ENCODE results near the gene GFRA4.

Gene GFRA4

DNA sequence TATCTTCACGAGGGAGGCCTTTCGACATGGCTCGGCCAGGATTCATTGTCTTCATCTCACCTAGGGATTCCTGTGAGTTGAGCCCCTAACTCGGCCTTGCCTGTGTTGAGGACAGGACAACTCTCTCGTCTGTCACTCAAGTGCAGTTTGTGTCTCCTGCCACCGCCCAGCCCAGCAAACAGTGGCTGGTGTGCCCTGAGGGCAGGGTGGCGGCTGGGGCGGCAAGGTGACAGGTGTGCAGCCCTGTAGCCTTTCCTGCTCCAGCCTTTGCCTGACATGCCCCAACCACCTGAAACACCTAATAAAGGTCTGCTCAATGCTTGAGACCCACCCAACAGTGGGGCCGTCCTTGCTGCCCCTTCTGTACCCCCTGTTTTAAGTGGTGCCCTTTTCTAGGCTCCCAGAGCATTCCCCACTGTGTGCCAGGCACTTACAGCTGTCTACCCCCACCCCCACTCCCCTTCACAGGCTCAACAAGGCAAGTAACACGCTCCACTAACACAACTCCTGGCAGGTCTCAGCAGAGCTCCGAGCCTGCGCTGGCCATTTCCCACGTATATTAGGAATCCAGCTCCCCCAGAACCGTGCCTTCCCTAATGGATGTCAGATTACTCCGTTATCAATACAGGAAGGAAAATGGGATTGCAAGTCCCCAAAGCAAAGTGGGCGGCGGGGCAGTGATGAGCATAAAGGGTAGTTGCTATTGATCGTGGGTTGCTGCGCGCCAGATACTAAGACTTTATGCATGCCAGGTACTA is 17.7 kb downstream of the GFRA4 start:
- no peaks in the 10 kb centered on the region for H3K27me3 ChIP-seq (ENCODE audit: insufficient read depth, low read length, poor library complexity)
- TF ChIP-seq, protein P1, sequence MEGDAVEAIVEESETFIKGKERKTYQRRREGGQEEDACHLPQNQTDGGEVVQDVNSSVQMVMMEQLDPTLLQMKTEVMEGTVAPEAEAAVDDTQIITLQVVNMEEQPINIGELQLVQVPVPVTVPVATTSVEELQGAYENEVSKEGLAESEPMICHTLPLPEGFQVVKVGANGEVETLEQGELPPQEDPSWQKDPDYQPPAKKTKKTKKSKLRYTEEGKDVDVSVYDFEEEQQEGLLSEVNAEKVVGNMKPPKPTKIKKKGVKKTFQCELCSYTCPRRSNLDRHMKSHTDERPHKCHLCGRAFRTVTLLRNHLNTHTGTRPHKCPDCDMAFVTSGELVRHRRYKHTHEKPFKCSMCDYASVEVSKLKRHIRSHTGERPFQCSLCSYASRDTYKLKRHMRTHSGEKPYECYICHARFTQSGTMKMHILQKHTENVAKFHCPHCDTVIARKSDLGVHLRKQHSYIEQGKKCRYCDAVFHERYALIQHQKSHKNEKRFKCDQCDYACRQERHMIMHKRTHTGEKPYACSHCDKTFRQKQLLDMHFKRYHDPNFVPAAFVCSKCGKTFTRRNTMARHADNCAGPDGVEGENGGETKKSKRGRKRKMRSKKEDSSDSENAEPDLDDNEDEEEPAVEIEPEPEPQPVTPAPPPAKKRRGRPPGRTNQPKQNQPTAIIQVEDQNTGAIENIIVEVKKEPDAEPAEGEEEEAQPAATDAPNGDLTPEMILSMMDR (IDR thresholded peaks at IDR 0.05; ENCODE audit: borderline replicate concordance, extremely low read depth, low read length, poor library complexity, severe bottlenecking): no peak
- TF ChIP-seq EZH2 (IDR thresholded peaks at IDR 0.05; ENCODE audit: borderline replicate concordance, low read depth, low read length, severe bottlenecking): no peak
- H3K4me1 ChIP-seq (ENCODE audit: insufficient read depth, low read length): no peaks in the 10 kb centered on the region
- ATAC-seq (ENCODE audit: insufficient read depth, low read depth) (no peak), DNase-seq (no peak)
- H2AFZ ChIP-seq (ENCODE audit: low read depth, low read length): no peak overlapping the region
- no peaks in the 10 kb centered on the region for H4K20me1 ChIP-seq (ENCODE audit: insufficient read depth, low read length)
- peaks cover 2% of the 10 kb centered on the region for H3K9me3 ChIP-seq (ENCODE audit: insufficient read depth, low read length, severe bottlenecking)
- no peak overlapping the region for H3K4me3 ChIP-seq (ENCODE audit: low read depth in 1 of 2, low read length in 2 of 2)
- H3K36me3 ChIP-seq (ENCODE audit: insufficient read depth, low read length): no peaks in the 10 kb centered on the region
- no peak overlapping the region for H3K9ac ChIP-seq (ENCODE audit: low read depth, low read length)
- H3K79me2 ChIP-seq (ENCODE audit: insufficient read depth, low read length): no peaks in the 10 kb centered on the region
- no peak overlapping the region for H3K4me2 ChIP-seq (ENCODE audit: insufficient read depth, low read length)
- H3K27ac ChIP-seq (ENCODE audit: low read length): no peak overlapping the region

DNA sequence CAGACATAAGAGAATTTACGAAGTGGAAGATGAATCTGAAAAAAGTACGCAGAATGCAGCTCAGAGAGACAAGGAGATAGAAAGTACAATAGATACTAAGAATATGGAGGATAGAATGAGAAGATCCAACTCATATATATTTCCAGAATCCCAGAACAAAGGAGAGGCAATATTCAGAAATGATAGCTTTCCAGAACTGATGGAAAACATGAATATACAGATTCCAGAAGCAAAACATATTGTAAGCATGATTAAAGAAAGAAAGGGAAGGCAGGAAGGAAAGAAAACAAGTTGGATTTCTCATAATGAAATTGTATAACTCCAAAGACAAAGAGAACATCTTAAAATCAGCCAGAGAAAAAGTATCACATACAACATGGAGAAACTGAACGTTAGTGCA is 22.9 kb downstream of the GFRA4 start:
- Histone ChIP-seq H2AFZ (ENCODE audit: low read depth, low read length) (no peak overlapping the region), H3K79me2 (ENCODE audit: insufficient read depth, low read length) (no peaks in the 10 kb centered on the region), H3K9ac (ENCODE audit: low read depth, low read length) (no peak overlapping the region), H3K27me3 (ENCODE audit: insufficient read depth, low read length, poor library complexity) (no peaks in the 10 kb centered on the region), H3K9me3 (ENCODE audit: insufficient read depth, low read length, severe bottlenecking) (peaks cover 5% of the 10 kb centered on the region), H3K4me2 (ENCODE audit: insufficient read depth, low read length) (no peak overlapping the region), H3K27ac (ENCODE audit: low read length) (no peak overlapping the region), H3K4me1 (ENCODE audit: insufficient read depth, low read length) (no peaks in the 10 kb centered on the region), H3K36me3 (ENCODE audit: insufficient read depth, low read length) (no peaks in the 10 kb centered on the region), H3K4me3 (ENCODE audit: low read depth in 1 of 2, low read length in 2 of 2) (no peak overlapping the region), H4K20me1 (ENCODE audit: insufficient read depth, low read length) (no peaks in the 10 kb centered on the region)
- ATAC-seq (ENCODE audit: insufficient read depth, low read depth): no peak
- TF ChIP-seq, protein P1 (IDR thresholded peaks at IDR 0.05; ENCODE audit: borderline replicate concordance, extremely low read depth, low read length, poor library complexity, severe bottlenecking): no peak
- no peak for TF ChIP-seq EZH2 (IDR thresholded peaks at IDR 0.05; ENCODE audit: borderline replicate concordance, low read depth, low read length, severe bottlenecking)
- no peak for DNase-seq

DNA sequence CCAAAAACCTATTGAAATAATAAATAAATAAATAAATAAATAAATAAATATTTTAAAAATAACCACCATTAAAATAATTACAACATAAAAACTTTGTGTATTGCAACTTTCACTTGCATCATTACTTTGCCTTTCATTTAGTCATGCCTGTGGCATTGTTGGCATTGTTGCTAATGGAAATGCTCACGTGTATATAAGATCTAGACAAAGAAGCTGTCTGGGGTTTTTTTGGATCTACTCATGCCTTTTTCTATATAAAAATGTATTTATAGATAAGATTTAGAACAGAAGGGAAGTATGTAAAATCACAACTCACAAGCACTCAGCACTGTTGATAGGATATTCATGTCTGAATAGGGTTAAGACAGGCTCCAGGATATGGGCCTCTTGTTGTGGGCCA is 27.9 kb downstream of the GFRA4 start:
- H4K20me1 ChIP-seq (ENCODE audit: insufficient read depth, low read length): no peaks in the 10 kb centered on the region
- ATAC-seq (ENCODE audit: insufficient read depth, low read depth): no peak
- no peak overlapping the region for H2AFZ ChIP-seq (ENCODE audit: low read depth, low read length)
- H3K36me3 ChIP-seq (ENCODE audit: insufficient read depth, low read length): no peaks in the 10 kb centered on the region
- peaks cover 1% of the 10 kb centered on the region for H3K9me3 ChIP-seq (ENCODE audit: insufficient read depth, low read length, severe bottlenecking)
- no peaks in the 10 kb centered on the region for H3K79me2 ChIP-seq (ENCODE audit: insufficient read depth, low read length)
- H3K4me2 ChIP-seq (ENCODE audit: insufficient read depth, low read length): no peak overlapping the region
- H3K27me3 ChIP-seq (ENCODE audit: insufficient read depth, low read length, poor library complexity): no peaks in the 10 kb centered on the region
- no peak for DNase-seq
- TF ChIP-seq EZH2 (IDR thresholded peaks at IDR 0.05; ENCODE audit: borderline replicate concordance, low read depth, low read length, severe bottlenecking): no peak
- H3K4me1 ChIP-seq (ENCODE audit: insufficient read depth, low read length): peaks cover 3% of the 10 kb centered on the region; the same call in 1 of the 2 replicates
- no peak overlapping the region for H3K4me3 ChIP-seq (ENCODE audit: low read depth in 1 of 2, low read length in 2 of 2)
- no peak overlapping the region for H3K9ac ChIP-seq (ENCODE audit: low read depth, low read length)
- H3K27ac ChIP-seq (ENCODE audit: low read length): no peak overlapping the region

DNA sequence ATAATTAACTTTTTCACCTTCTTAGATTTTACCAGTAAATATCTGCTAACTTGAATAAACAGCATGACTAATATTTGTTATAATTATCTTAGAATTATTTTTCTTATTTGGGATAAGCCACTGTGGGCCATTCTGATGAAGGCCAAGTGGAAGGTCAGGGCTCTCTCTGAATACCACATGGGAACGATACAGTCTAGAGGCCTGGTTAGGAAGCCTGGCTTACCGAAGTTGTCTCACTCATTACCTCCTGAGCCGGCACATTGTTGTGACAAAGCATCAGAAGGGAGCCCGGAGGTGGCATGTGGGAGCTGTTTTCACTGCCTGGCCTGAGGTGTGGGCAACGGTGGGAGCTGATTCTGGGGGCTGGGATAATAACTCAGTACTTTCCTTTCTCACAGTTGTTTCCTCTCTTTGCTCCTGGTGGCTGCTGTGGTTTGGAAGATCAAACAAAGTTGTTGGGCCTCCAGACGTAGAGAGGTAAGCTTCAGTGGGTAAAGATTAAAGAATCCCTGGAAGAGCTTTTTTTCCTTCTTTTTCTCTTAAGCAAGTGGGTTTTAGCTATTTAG is 29.2 kb downstream of the GFRA4 start:
- DNase-seq (peak; percentile 26), ATAC-seq (ENCODE audit: insufficient read depth, low read depth) (peak; percentile 64; the same call in 2 of the 3 replicates)
- H3K79me2 ChIP-seq (ENCODE audit: insufficient read depth, low read length): no peaks in the 10 kb centered on the region
- H2AFZ ChIP-seq (ENCODE audit: low read depth, low read length): no peak overlapping the region
- peaks cover 3% of the 10 kb centered on the region; the same call in 1 of the 2 replicates for H3K4me1 ChIP-seq (ENCODE audit: insufficient read depth, low read length)
- H3K9ac ChIP-seq (ENCODE audit: low read depth, low read length): no peak overlapping the region
- H3K9me3 ChIP-seq (ENCODE audit: insufficient read depth, low read length, severe bottlenecking): no peaks in the 10 kb centered on the region
- H4K20me1 ChIP-seq (ENCODE audit: insufficient read depth, low read length): no peaks in the 10 kb centered on the region
- no peak overlapping the region for H3K4me3 ChIP-seq (ENCODE audit: low read depth in 1 of 2, low read length in 2 of 2)
- no peaks in the 10 kb centered on the region for H3K27me3 ChIP-seq (ENCODE audit: insufficient read depth, low read length, poor library complexity)
- TF ChIP-seq, protein P1 (IDR thresholded peaks at IDR 0.05; ENCODE audit: borderline replicate concordance, extremely low read depth, low read length, poor library complexity, severe bottlenecking): no peak
- TF ChIP-seq EZH2 (IDR thresholded peaks at IDR 0.05; ENCODE audit: borderline replicate concordance, low read depth, low read length, severe bottlenecking): no peak
- H3K36me3 ChIP-seq (ENCODE audit: insufficient read depth, low read length): no peaks in the 10 kb centered on the region
- H3K27ac ChIP-seq (ENCODE audit: low read length): no peak overlapping the region
- H3K4me2 ChIP-seq (ENCODE audit: insufficient read depth, low read length): no peak overlapping the region

Measured in DND-41 (cell line).